CD8-positive, alpha-beta memory T cell (primary cell): ENCODE data around the gene GUCA1A. TPM values are rescaled to one million over a fixed set of nuclear protein-coding genes. Genes with fewer than 3 reads are reported as not detected.
"Not testable (repeated sequence)": the region's sequence is repeated elsewhere in the genome, so short reads cannot be mapped to it uniquely, and the experiment has no call there.

Experiments used
- CTCF ChIA-PET: fragments of 350-600 bp; sonication (Branson Sonifier 250); formaldehyde crosslinking; loops from one replicate; lab custom pipeline; 2021; ENCODE audit warnings: antibody characterized with exemption; lab: Charles Lee
- POLR2A ChIA-PET: fragments of 350-600 bp; sonication (Branson Sonifier 250); formaldehyde crosslinking; loops from one replicate; lab custom pipeline; 2021; ENCODE audit warnings: antibody characterized with exemption; lab: Charles Lee
- DNase-seq, 5 donors: peaks; one replicate each; pipeline versions ENCODE4 v3.0.0 to v3.0.0-alpha.2; 2020 to 2022; ENCODE audit warnings: mixed read lengths in 1 of 5
- H3K27ac ChIP-seq: one replicate; pipeline ENCODE4 v1.7.0; 2013; ENCODE audit warnings: low read depth, mild to moderate bottlenecking, low read length, moderate library complexity
- H3K27me3 ChIP-seq: 2 replicates; pipeline ENCODE4 v1.7.0; 2013; ENCODE audit warnings: low read length, mild to moderate bottlenecking; ENCODE audit not compliant: insufficient read depth, poor library complexity, severe bottlenecking
- H3K36me3 ChIP-seq: 2 replicates; pipeline ENCODE4 v1.7.0; 2013; ENCODE audit warnings: mild to moderate bottlenecking, low read length, moderate library complexity; ENCODE audit not compliant: insufficient read depth
- H3K4me1 ChIP-seq: 2 replicates; pipeline ENCODE4 v1.7.0; 2013; ENCODE audit warnings: mild to moderate bottlenecking, low read length, moderate library complexity; ENCODE audit not compliant: insufficient read depth
- H3K4me3 ChIP-seq: 2 replicates; pipeline ENCODE4 v1.7.0; 2013; ENCODE audit warnings: mild to moderate bottlenecking, low read length
- H3K9me3 ChIP-seq: 2 replicates; pipeline ENCODE4 v1.7.0; 2013; ENCODE audit warnings: mild to moderate bottlenecking, low read length
- H3K27ac Mint-ChIP-seq, 8 donors: one replicate each; pipeline ENCODE4 v1.8.0; 2020 to 2021; ENCODE audit warnings: mixed read lengths in 8 of 8, mild to moderate bottlenecking in 6 of 8, inconsistent platforms in 3 of 8, moderate library complexity in 3 of 8
- H3K27me3 Mint-ChIP-seq, 2 donors: one replicate each; pipeline ENCODE4 v1.8.0; 2020 to 2021; ENCODE audit warnings: mixed read lengths in 2 of 2, mild to moderate bottlenecking in 1 of 2, moderate library complexity in 1 of 2
- H3K36me3 Mint-ChIP-seq, 3 donors: one replicate each; pipeline ENCODE4 v1.8.0; 2020 to 2021; ENCODE audit warnings: mixed read lengths in 3 of 3, inconsistent platforms in 1 of 3, mild to moderate bottlenecking in 1 of 3
- H3K4me1 Mint-ChIP-seq, 3 donors: one replicate each; pipeline ENCODE4 v1.8.0; 2020 to 2021; ENCODE audit warnings: mixed read lengths in 3 of 3, inconsistent platforms in 1 of 3, mild to moderate bottlenecking in 1 of 3
- H3K4me3 Mint-ChIP-seq, 7 donors: one replicate each; pipeline ENCODE4 v1.8.0; 2020 to 2021; ENCODE audit warnings: mixed read lengths in 7 of 7, mild to moderate bottlenecking in 6 of 7, moderate library complexity in 4 of 7, inconsistent platforms in 2 of 7
- H3K9me3 Mint-ChIP-seq, 5 donors: one replicate each; pipeline ENCODE4 v1.8.0; 2020 to 2022; ENCODE audit warnings: mixed read lengths in 5 of 5, mild to moderate bottlenecking in 3 of 5, moderate library complexity in 2 of 5, inconsistent platforms in 1 of 5
- polyA plus RNA-seq: library from polyadenylated mRNA; unstranded; fragments of 300-500 nt; fragmentation: Illumina TruSeq; gene quantifications from one replicate; pipeline ENCODE4 v1.2.3, GENCODE V29; 2021
- total RNA-seq, 2 experiments: library from RNA; stranded (reverse); gene quantifications; one replicate each; pipeline ENCODE4 v1.2.3, GENCODE V29; 2021

The GUCA1A gene
- total and polyA plus RNA-seq, 3 experiments from 2014 or later = not detected

- Mint-ChIP-seq H3K36me3 (peaks cover 24 to 58% (median 33%) of the 10 kb centered on the region in 3 donors), H3K4me1 (peaks cover 0 to 5% (median 0%) of the 10 kb centered on the region in 3 donors), H3K9me3 (peaks cover 0 to 3% (median 0%) of the 10 kb centered on the region in 5 donors), H3K4me3 (no peak overlapping the region), H3K27ac (peak overlapping the region in 1 of 8 donors; percentile 63), H3K27me3 (no peaks in the 10 kb centered on the region)
- Histone ChIP-seq H3K4me1 (no peaks in the 10 kb centered on the region), H3K9me3 (no peaks in the 10 kb centered on the region), H3K4me3 (no peak overlapping the region), H3K27me3 (no peaks in the 10 kb centered on the region), H3K36me3 (peaks cover 27% of the 10 kb centered on the region), H3K27ac (no peak overlapping the region)
- ChIA-PET CTCF (interaction anchor here (0.9 kb wide), 1 partner anchor 10 kb away, joined by 4 read pairs; no protein-coding TSS in a partner anchor), POLR2A (no interaction called here)
- DNase-seq = no peak
Measured at GRCh38 chr6:42204768-42205282, 31.7 kb downstream of the GUCA1A start.

GRCh38 chr6:42207559-42207958 lies 34.4 kb downstream of the GUCA1A start:
- H3K9me3 Mint-ChIP-seq, H3K27me3 ChIP-seq, CTCF ChIA-PET, H3K4me1 ChIP-seq, H3K27ac ChIP-seq, H3K27me3 Mint-ChIP-seq, DNase-seq, H3K4me3 Mint-ChIP-seq, H3K9me3 ChIP-seq, H3K4me3 ChIP-seq, H3K27ac Mint-ChIP-seq, POLR2A ChIA-PET, H3K4me1 Mint-ChIP-seq: not testable (repeated sequence)
- peaks cover 51% of the 10 kb centered on the region for H3K36me3 ChIP-seq
- peaks cover 10 to 81% (median 25%) of the 10 kb centered on the region in 3 donors for H3K36me3 Mint-ChIP-seq

GRCh38 chr6:42210551-42210950 lies 37.4 kb downstream of the GUCA1A start:
- Histone ChIP-seq H3K36me3 (peaks cover 60% of the 10 kb centered on the region), H3K4me3 (no peak overlapping the region), H3K27ac (no peak overlapping the region), H3K4me1 (peaks cover 8% of the 10 kb centered on the region), H3K9me3 (no peaks in the 10 kb centered on the region), H3K27me3 (no peaks in the 10 kb centered on the region)
- ChIA-PET CTCF (interaction anchor here (1.6 kb wide), 1 partner anchor 42 kb away, joined by 5 read pairs; no protein-coding TSS in a partner anchor), POLR2A (no interaction called here)
- H3K9me3 Mint-ChIP-seq = no peaks in the 10 kb centered on the region
- peaks cover 10 to 19% (median 11%) of the 10 kb centered on the region in 3 donors for H3K4me1 Mint-ChIP-seq
- H3K27ac Mint-ChIP-seq = peak overlapping the region in 2 of 8 donors; percentile 12 to 50
- H3K27me3 Mint-ChIP-seq = no peaks in the 10 kb centered on the region
- H3K4me3 Mint-ChIP-seq = no peak overlapping the region
- no peak for DNase-seq
- H3K36me3 Mint-ChIP-seq = peaks cover 10 to 77% (median 26%) of the 10 kb centered on the region in 3 donors

GRCh38 chr6:42211726-42212125 lies 38.6 kb downstream of the GUCA1A start:
- no peak overlapping the region for H3K4me3 Mint-ChIP-seq
- peaks cover 9 to 71% (median 21%) of the 10 kb centered on the region in 3 donors for H3K36me3 Mint-ChIP-seq
- H3K9me3 Mint-ChIP-seq = no peaks in the 10 kb centered on the region
- no peak overlapping the region for H3K27ac ChIP-seq
- H3K9me3 ChIP-seq = no peaks in the 10 kb centered on the region
- ChIA-PET POLR2A (no interaction called here), CTCF (interaction anchor here (1.1 to 1.6 kb wide), 2 partner anchors 43 to 450 kb away, joined by 3 to 5 read pairs; no protein-coding TSS in a partner anchor)
- no peak overlapping the region for H3K4me3 ChIP-seq
- DNase-seq = no peak
- no peaks in the 10 kb centered on the region for H3K27me3 ChIP-seq
- H3K27me3 Mint-ChIP-seq = no peaks in the 10 kb centered on the region
- H3K4me1 ChIP-seq = peaks cover 15% of the 10 kb centered on the region
- no peak overlapping the region for H3K27ac Mint-ChIP-seq
- peaks cover 20 to 31% (median 22%) of the 10 kb centered on the region in 3 donors for H3K4me1 Mint-ChIP-seq
- peaks cover 57% of the 10 kb centered on the region for H3K36me3 ChIP-seq

GRCh38 chr6:42212442-42212841 lies 39.3 kb downstream of the GUCA1A start:
- H3K9me3 ChIP-seq = no peaks in the 10 kb centered on the region

GRCh38 chr6:42216495-42216894 lies 43.3 kb downstream of the GUCA1A start:
- H3K36me3 Mint-ChIP-seq = peaks cover 5 to 34% (median 10%) of the 10 kb centered on the region in 3 donors
- not testable (repeated sequence) for H3K27me3 ChIP-seq, H3K9me3 ChIP-seq, H3K9me3 Mint-ChIP-seq, H3K27me3 Mint-ChIP-seq, DNase-seq
- Histone ChIP-seq H3K27ac (peak overlapping the region; percentile 82), H3K36me3 (peaks cover 24% of the 10 kb centered on the region), H3K4me1 (peaks cover 24% of the 10 kb centered on the region), H3K4me3 (peak overlapping the region; percentile 99)
- peak overlapping the region; percentile 61 to 100 (median 77) for H3K4me3 Mint-ChIP-seq
- H3K27ac Mint-ChIP-seq = peak overlapping the region in 6 of 8 donors; percentile 40 to 78 (median 66)
- ChIA-PET CTCF (interaction anchor here (0.9 to 1.9 kb wide), 6 partner anchors 113 to 510 kb away, joined by 3 to 8 read pairs (median 4); partner anchors contain the start of genes FRS3 and UBR2), POLR2A (interaction anchor here (0.6 to 1.3 kb wide), 3 partner anchors 227 to 481 kb away, joined by 3 read pairs; partner anchors contain the start of genes TFEB and TOMM6)
- peaks cover 30 to 42% (median 32%) of the 10 kb centered on the region in 3 donors for H3K4me1 Mint-ChIP-seq

More at GRCh38 chr6:42212442-42212841, 39.3 kb downstream of the GUCA1A start:
- no peak overlapping the region for H3K27ac Mint-ChIP-seq
- H3K27me3 ChIP-seq = no peaks in the 10 kb centered on the region
- peaks cover 56% of the 10 kb centered on the region for H3K36me3 ChIP-seq
- H3K4me1 Mint-ChIP-seq = peaks cover 23 to 36% (median 27%) of the 10 kb centered on the region in 3 donors
- DNase-seq = no peak
- H3K4me3 Mint-ChIP-seq = no peak overlapping the region
- CTCF ChIA-PET = interaction anchor here (1.1 to 1.6 kb wide), 2 partner anchors 44 to 449 kb away, joined by 3 to 5 read pairs; no protein-coding TSS in a partner anchor
- peaks cover 9 to 69% (median 21%) of the 10 kb centered on the region in 3 donors for H3K36me3 Mint-ChIP-seq
- no peaks in the 10 kb centered on the region for H3K27me3 Mint-ChIP-seq
- H3K27ac ChIP-seq = no peak overlapping the region
- H3K4me1 ChIP-seq = peaks cover 18% of the 10 kb centered on the region
- H3K9me3 Mint-ChIP-seq = no peaks in the 10 kb centered on the region
- H3K4me3 ChIP-seq = no peak overlapping the region
- POLR2A ChIA-PET = no interaction called here

- POLR2A ChIA-PET = interaction anchor here (1.3 kb wide), 1 partner anchor 429 kb away, joined by 3 read pairs; the partner anchor contains the start of gene TOMM6
- DNase-seq = no peak
- H3K4me1 Mint-ChIP-seq = peaks cover 30 to 42% (median 32%) of the 10 kb centered on the region in 3 donors
Measured at GRCh38 chr6:42217157-42217518, 44.0 kb downstream of the GUCA1A start.

More at GRCh38 chr6:42217157-42217518, 44.0 kb downstream of the GUCA1A start:
- peaks cover 18% of the 10 kb centered on the region for H3K36me3 ChIP-seq
- no peaks in the 10 kb centered on the region for H3K27me3 ChIP-seq
- H3K9me3 Mint-ChIP-seq = no peaks in the 10 kb centered on the region
- H3K27me3 Mint-ChIP-seq = peaks cover 0 to 2% of the 10 kb centered on the region in 2 donors
- CTCF ChIA-PET = interaction anchor here (0.9 to 1.9 kb wide), 6 partner anchors 114 to 509 kb away, joined by 3 to 8 read pairs (median 4); partner anchors contain the start of genes FRS3 and UBR2
- peaks cover 5 to 28% (median 10%) of the 10 kb centered on the region in 3 donors for H3K36me3 Mint-ChIP-seq
- peak overlapping the region; percentile 99 for H3K4me3 ChIP-seq
- peak overlapping the region; percentile 72 to 98 (median 96) for H3K27ac Mint-ChIP-seq
- H3K9me3 ChIP-seq = no peaks in the 10 kb centered on the region
- peak overlapping the region; percentile 82 for H3K27ac ChIP-seq
- H3K4me3 Mint-ChIP-seq = peak overlapping the region; percentile 95 to 100 (median 98)
- H3K4me1 ChIP-seq = peaks cover 24% of the 10 kb centered on the region
